ENCODE results near the gene PFN4. TPM values are rescaled to one million over a fixed set of nuclear protein-coding genes. Genes with fewer than 3 reads are reported as not detected.

The PFN4 gene
- total RNA-seq, 1 experiment from 2014 or later: not detected

DNA sequence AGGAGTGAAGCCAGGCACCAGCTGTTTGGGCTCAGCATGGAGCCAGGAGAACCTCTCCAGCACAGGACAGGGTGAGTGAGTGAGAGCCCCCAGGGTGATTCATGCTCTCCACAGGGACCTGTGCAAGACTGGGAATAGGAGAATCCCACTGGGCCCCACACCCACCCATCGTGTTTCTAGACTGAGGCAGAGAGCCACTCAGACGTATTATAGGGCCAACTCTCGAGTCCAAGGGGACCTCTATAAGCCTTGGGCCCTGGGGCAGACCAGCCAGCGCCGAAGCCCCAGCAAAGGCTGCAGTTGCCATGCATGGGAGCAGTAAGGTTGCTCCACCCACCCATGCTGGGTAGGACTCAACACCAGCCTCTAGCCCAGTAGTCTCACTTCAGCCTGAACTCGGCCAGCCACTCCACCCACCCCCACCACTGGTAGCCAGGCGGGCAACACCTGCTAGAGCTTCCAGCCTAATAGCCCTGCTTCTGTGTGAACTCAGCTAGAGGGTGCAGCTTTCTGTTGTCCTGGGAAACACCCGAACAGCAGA is 19.0 kb downstream of the PFN4 start:
- ATAC-seq (no peak), DNase-seq (ENCODE audit: low read depth, low spot score) (no peak)
- H3K4me1 ChIP-seq (ENCODE audit: control insufficient read depth in 1 of 2, insufficient read depth in 2 of 2, low read length in 2 of 2): peaks cover 0 to 5% of the 10 kb centered on the region in 2 experiments; a peak in 1 of 4 replicates
- CTCF ChIA-PET: no interaction called here
- H3K79me2 ChIP-seq (ENCODE audit: insufficient read depth, low read length): no peaks in the 10 kb centered on the region
- H3K9ac ChIP-seq (ENCODE audit: low read length): no peak overlapping the region
- no peak overlapping the region for H2AFZ ChIP-seq (ENCODE audit: low read depth, low read length, poor library complexity, severe bottlenecking)
- no peak overlapping the region for H3K27ac ChIP-seq (ENCODE audit: low read depth, low read length)
- H3K4me3 ChIP-seq (replicated peaks in 1 of 2; ENCODE audit: low read depth in 1 of 2, low read length in 2 of 2): no peak overlapping the region
- H4K20me1 ChIP-seq (ENCODE audit: insufficient read depth): no peaks in the 10 kb centered on the region
- H3K9me2 ChIP-seq (ENCODE audit: insufficient read depth): no peaks in the 10 kb centered on the region
- POLR2A ChIA-PET: no interaction called here
- BruUV-seq (replicated peaks): no TSS peak
- no peaks in the 10 kb centered on the region for H3K9me3 ChIP-seq (ENCODE audit: control insufficient read depth in 1 of 2, insufficient read depth in 1 of 2, low read depth in 1 of 2, low read length in 2 of 2)
- no peaks in the 10 kb centered on the region for H3K36me3 ChIP-seq (ENCODE audit: control insufficient read depth in 1 of 2, insufficient read depth in 2 of 2, low read length in 2 of 2)
- TF ChIP-seq ELF1 (IDR thresholded peaks at IDR 0.05; ENCODE audit: borderline replicate concordance, low read depth): no peak
- no peak for TF ChIP-seq YY1 (IDR thresholded peaks at IDR 0.05; ENCODE audit: extremely low read depth, insufficient replicate concordance, low read depth, low read length)
- no peak for TF ChIP-seq SIN3A (IDR thresholded peaks at IDR 0.05; ENCODE audit: low read depth)
- no peak for TF ChIP-seq FOSL1 (IDR thresholded peaks at IDR 0.05; ENCODE audit: low read depth)
- no peak for TF ChIP-seq MAX (IDR thresholded peaks at IDR 0.05)
- no peak for TF ChIP-seq POLR2A (IDR thresholded peaks at IDR 0.05; ENCODE audit: borderline replicate concordance, extremely low read depth, insufficient read depth, insufficient read length)
- no peak for TF ChIP-seq EZH2phosphoT487 (IDR thresholded peaks at IDR 0.05; ENCODE audit: borderline replicate concordance)
- TF ChIP-seq SP1 (IDR thresholded peaks at IDR 0.05; ENCODE audit: low read depth): no peak
- TF ChIP-seq RAD21 (IDR thresholded peaks at IDR 0.05; ENCODE audit: low read depth): no peak
- TF ChIP-seq EGR1 (IDR thresholded peaks at IDR 0.05; ENCODE audit: low read depth): no peak
- TF ChIP-seq, protein P1, sequence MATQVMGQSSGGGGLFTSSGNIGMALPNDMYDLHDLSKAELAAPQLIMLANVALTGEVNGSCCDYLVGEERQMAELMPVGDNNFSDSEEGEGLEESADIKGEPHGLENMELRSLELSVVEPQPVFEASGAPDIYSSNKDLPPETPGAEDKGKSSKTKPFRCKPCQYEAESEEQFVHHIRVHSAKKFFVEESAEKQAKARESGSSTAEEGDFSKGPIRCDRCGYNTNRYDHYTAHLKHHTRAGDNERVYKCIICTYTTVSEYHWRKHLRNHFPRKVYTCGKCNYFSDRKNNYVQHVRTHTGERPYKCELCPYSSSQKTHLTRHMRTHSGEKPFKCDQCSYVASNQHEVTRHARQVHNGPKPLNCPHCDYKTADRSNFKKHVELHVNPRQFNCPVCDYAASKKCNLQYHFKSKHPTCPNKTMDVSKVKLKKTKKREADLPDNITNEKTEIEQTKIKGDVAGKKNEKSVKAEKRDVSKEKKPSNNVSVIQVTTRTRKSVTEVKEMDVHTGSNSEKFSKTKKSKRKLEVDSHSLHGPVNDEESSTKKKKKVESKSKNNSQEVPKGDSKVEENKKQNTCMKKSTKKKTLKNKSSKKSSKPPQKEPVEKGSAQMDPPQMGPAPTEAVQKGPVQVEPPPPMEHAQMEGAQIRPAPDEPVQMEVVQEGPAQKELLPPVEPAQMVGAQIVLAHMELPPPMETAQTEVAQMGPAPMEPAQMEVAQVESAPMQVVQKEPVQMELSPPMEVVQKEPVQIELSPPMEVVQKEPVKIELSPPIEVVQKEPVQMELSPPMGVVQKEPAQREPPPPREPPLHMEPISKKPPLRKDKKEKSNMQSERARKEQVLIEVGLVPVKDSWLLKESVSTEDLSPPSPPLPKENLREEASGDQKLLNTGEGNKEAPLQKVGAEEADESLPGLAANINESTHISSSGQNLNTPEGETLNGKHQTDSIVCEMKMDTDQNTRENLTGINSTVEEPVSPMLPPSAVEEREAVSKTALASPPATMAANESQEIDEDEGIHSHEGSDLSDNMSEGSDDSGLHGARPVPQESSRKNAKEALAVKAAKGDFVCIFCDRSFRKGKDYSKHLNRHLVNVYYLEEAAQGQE (IDR thresholded peaks at IDR 0.05; ENCODE audit: low read depth): no peak
- TF ChIP-seq ZNF274 (IDR thresholded peaks at IDR 0.05; ENCODE audit: low read depth, low read length): no peak
- TF ChIP-seq CBX3 (IDR thresholded peaks at IDR 0.05; ENCODE audit: low read depth): no peak
- no peak for TF ChIP-seq POLR2AphosphoS5 (IDR thresholded peaks at IDR 0.05; ENCODE audit: low read depth, low read length)
- TF ChIP-seq EZH2 (IDR thresholded peaks at IDR 0.05): no peak
- no peak for TF ChIP-seq CTCF (IDR thresholded peaks at IDR 0.05 in 2 of 3, conservative IDR thresholded peaks at IDR 0.05 in 1 of 3; ENCODE audit: borderline replicate concordance in 1 of 3, insufficient read depth in 1 of 3, low read depth in 2 of 3, low read length in 2 of 3)
- TF ChIP-seq SRF (IDR thresholded peaks at IDR 0.05; ENCODE audit: low read depth): no peak
- TF ChIP-seq JUND (IDR thresholded peaks at IDR 0.05): no peak
- no peak for TF ChIP-seq TCF7L2 (IDR thresholded peaks at IDR 0.05; ENCODE audit: borderline replicate concordance, extremely low read depth, insufficient read depth, insufficient read length)
- intact Hi-C loops (cut with micrococcal nuclease): no loop called here
- no peak overlapping the region for H3K4me2 ChIP-seq (ENCODE audit: low read length)
- no peaks in the 10 kb centered on the region for H3K27me3 ChIP-seq (ENCODE audit: insufficient read depth, low read length)
- RAD21 ChIA-PET (ENCODE audit: low non-redundant PET in 1 of 2, low total read pairs in 2 of 2, uncharacterized antibody in 2 of 2, unreplicated experiment in 2 of 2): no interaction called here

All from HCT116 (cell line).